ENCODE data around the gene VAMP1. TPM values are rescaled to one million over a fixed set of nuclear protein-coding genes. Genes with fewer than 3 reads are reported as not detected.

Gene VAMP1
- total RNA-seq, 2 donors from 2014 or later: 3.9 to 4.1 TPM

GRCh38 chr12:6426882-6427671, 43.4 kb downstream of the VAMP1 start:
- Histone ChIP-seq H3K9ac (ENCODE audit: low read depth in 2 of 2, low read length in 2 of 2) (no peak overlapping the region), H3K4me3 (no peak overlapping the region), H3K9me3 (no peaks in the 10 kb centered on the region), H3K27ac (peak overlapping the region; percentile 38), H3K4me1 (peaks cover 3% of the 10 kb centered on the region), H3K36me3 (no peaks in the 10 kb centered on the region), H3K27me3 (no peaks in the 10 kb centered on the region)
- DNase-seq: no peak
- intact Hi-C loops (cut with DNase I): no loop called here
- TF ChIP-seq CTCF (IDR thresholded peaks at IDR 0.05): no peak

DNA sequence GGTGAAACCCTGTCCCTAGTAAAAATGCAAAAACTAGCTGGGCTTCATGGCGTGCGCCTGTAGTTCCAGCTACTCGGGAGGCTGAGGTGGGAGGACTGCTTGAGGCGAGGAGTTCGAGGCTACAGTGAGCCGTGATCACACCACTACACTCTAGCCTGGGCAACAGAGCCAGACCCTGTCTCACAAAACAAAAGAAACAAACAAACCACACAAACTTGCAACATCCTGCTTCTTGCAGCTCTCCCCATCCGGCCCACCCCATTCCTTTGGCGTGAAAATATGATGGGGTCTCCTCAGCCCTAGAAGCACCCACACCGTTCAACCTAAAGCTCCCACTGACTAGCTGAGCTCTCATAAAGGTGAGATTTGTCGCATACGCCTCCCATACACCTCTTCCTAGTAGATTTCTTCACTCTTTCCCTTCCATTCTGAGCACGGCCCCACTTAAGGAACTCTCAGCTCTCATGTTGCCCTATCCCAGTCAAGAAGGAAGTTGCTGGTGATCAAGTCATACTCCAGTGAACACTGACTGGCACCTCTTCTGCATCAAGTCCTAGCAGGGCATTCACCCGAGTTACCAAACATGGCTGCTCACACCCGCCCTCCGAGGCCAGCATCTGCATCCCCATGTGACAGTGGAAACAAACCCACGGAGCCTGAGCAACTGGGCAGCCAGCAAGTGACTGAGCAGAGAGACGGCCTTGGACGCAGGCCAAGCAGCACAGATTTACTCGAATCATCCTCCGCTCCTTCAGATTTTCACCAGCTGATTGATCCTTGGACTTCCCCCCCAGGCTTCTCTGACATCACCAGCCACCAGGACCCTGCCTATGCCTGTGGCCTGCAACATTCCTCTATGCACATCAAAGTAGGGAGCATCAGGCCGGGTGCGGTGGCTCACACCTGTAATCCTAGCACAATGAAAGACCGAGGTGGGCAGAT, 44.6 kb downstream of the VAMP1 start:
- H3K27ac ChIP-seq: peak overlapping the region; percentile 38
- DNase-seq: no peak
- intact Hi-C loops (cut with DNase I): no loop called here

DNA sequence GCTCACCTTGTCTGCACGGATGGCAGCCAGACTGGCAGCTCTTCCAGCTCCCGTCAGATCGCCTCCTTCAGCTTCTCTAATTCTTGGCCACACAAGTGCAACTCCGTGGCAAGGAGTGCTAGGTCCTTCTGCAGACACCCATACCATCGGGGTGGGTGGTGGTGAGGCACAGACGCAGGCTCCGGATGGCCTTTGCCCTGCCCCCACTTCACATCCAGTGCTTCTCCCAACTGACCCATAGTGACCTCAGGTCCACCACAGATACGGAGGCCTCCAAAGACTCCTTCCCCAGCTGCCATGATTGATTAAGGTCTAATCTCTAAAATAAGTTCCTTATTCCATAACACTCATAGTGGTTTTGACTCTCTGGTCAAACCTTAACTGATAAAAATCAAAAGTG, 45.6 kb downstream of the VAMP1 start:
- no peaks in the 10 kb centered on the region for H3K27me3 ChIP-seq
- H3K27ac ChIP-seq: no peak overlapping the region
- DNase-seq: no peak
- peaks cover 3% of the 10 kb centered on the region for H3K4me1 ChIP-seq
- H3K4me3 ChIP-seq: no peak overlapping the region
- intact Hi-C loops (cut with DNase I): loop anchor here (5.0 kb wide), 2 partner anchors 42 to 112 kb away; no protein-coding TSS in a partner anchor
- TF ChIP-seq CTCF (IDR thresholded peaks at IDR 0.05): no peak
- H3K9me3 ChIP-seq: no peaks in the 10 kb centered on the region
- H3K36me3 ChIP-seq: no peaks in the 10 kb centered on the region
- no peak overlapping the region for H3K9ac ChIP-seq (ENCODE audit: low read depth in 2 of 2, low read length in 2 of 2)

More for the DNA sequence above, 44.6 kb downstream of the VAMP1 start:
- no peak for TF ChIP-seq CTCF (IDR thresholded peaks at IDR 0.05)
- H3K4me3 ChIP-seq: no peak overlapping the region
- H3K27me3 ChIP-seq: no peaks in the 10 kb centered on the region
- H3K9ac ChIP-seq (ENCODE audit: low read depth in 2 of 2, low read length in 2 of 2): no peak overlapping the region
- peaks cover 3% of the 10 kb centered on the region for H3K4me1 ChIP-seq
- no peaks in the 10 kb centered on the region for H3K9me3 ChIP-seq
- H3K36me3 ChIP-seq: no peaks in the 10 kb centered on the region

DNA sequence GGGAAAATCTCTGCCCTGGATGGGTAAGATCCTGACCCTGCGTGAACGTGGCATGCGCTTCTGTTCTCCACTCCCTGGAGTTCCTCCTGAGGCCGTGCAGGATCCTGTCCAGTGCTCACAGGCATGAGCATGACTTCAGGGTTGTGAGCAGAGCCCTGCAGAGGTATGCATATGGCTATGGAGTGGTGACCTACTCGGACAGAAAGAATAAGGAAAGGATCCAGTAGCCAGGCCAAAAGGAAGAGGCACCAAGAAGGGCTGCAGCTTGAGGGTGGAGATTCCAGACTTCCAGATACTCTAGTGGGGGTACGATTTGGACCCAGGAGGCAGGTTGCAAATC, 46.5 kb downstream of the VAMP1 start:
- Histone ChIP-seq H3K36me3 (no peaks in the 10 kb centered on the region), H3K9me3 (no peaks in the 10 kb centered on the region), H3K4me1 (peaks cover 3% of the 10 kb centered on the region), H3K9ac (ENCODE audit: low read depth in 2 of 2, low read length in 2 of 2) (peak overlapping the region; percentile 36 to 53), H3K4me3 (no peak overlapping the region), H3K27me3 (no peaks in the 10 kb centered on the region), H3K27ac (no peak overlapping the region)
- no peak for DNase-seq
- intact Hi-C loops (cut with DNase I): loop anchor here (5.0 kb wide), 2 partner anchors 43 to 113 kb away; no protein-coding TSS in a partner anchor
- TF ChIP-seq CTCF (IDR thresholded peaks at IDR 0.05): no peak

GRCh38 chr12:6423267-6424007, 47.0 kb downstream of the VAMP1 start:
- Histone ChIP-seq H3K9ac (ENCODE audit: low read depth in 2 of 2, low read length in 2 of 2) (peak overlapping the region; percentile 36 to 53), H3K27me3 (no peaks in the 10 kb centered on the region), H3K27ac (no peak overlapping the region), H3K9me3 (no peaks in the 10 kb centered on the region), H3K4me1 (peaks cover 3% of the 10 kb centered on the region), H3K36me3 (no peaks in the 10 kb centered on the region), H3K4me3 (no peak overlapping the region)
- intact Hi-C loops (cut with DNase I): loop anchor here (5.0 kb wide), 2 partner anchors 44 to 114 kb away; no protein-coding TSS in a partner anchor
- peak; percentile 89 for DNase-seq
- peak; percentile 91 for TF ChIP-seq CTCF (IDR thresholded peaks at IDR 0.05)
